GM12874 (cell line): ENCODE measurements around the gene CNTN3.

Experiments
- TF ChIP-seq, protein P1 (sequence below): IDR thresholded peaks from 2 replicates; pipeline ENCODE4 v1.5.1; 2011; ENCODE audit warnings: low read depth, mild to moderate bottlenecking, control low read depth, low read length, moderate library complexity; ENCODE audit not compliant: insufficient read depth

Gene CNTN3

GRCh38 chr3:74614107-74614967 lies at the start of gene CNTN3:
Gene CNTN3 (minus strand): TSS chr3:74614659. CDS start chr3:74521112, 93,547 bp downstream.
- TF ChIP-seq, protein P1, sequence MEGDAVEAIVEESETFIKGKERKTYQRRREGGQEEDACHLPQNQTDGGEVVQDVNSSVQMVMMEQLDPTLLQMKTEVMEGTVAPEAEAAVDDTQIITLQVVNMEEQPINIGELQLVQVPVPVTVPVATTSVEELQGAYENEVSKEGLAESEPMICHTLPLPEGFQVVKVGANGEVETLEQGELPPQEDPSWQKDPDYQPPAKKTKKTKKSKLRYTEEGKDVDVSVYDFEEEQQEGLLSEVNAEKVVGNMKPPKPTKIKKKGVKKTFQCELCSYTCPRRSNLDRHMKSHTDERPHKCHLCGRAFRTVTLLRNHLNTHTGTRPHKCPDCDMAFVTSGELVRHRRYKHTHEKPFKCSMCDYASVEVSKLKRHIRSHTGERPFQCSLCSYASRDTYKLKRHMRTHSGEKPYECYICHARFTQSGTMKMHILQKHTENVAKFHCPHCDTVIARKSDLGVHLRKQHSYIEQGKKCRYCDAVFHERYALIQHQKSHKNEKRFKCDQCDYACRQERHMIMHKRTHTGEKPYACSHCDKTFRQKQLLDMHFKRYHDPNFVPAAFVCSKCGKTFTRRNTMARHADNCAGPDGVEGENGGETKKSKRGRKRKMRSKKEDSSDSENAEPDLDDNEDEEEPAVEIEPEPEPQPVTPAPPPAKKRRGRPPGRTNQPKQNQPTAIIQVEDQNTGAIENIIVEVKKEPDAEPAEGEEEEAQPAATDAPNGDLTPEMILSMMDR = no peak

GRCh38 chr3:74663178-74663577 lies 48.7 kb upstream of the CNTN3 start:
- TF ChIP-seq, protein P1 = no peak

DNA sequence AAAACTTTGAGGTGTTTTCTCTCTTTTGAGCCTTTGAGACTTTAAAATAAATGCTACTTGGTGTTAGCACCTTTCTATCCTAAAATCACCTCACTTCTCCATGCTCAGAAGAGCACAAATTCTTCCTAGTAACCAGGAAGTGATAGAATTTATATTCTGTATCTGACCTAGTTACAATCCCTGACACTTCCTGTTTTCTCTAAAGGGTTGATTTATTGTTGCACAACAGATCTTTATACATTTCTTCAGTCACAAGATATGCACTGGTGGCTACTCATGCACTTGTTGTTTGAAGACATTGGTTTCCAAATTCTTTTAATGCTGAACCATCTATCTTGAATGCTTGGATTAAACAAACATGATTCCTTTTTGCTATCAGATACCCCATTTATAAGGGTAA lies 47.2 kb upstream of the CNTN3 start:
- TF ChIP-seq, protein P1 = no peak

GRCh38 chr3:74651885-74652284 lies 37.4 kb upstream of the CNTN3 start:
- TF ChIP-seq, protein P1 = no peak

DNA sequence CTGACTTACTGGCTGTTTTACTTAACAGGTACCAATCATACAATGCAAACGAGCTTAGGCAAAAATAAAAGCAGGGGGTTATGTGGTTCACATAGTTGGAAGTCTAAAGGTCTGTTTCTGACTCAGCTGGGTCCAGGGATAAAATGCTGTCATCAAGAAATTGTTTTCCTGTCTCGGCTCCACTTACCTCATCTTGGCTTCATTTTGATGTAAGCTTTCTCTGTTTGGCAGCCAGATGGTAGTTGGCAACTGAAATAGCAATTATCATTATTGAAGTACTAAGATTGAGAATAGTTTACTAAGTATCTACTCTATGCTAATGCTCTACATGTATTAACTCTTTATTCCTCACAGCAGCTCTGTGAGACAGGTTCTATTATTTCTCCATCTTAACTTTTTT lies 36.8 kb upstream of the CNTN3 start:
- TF ChIP-seq, protein P1 = no peak

GRCh38 chr3:74648107-74648506 lies 33.6 kb upstream of the CNTN3 start:
- TF ChIP-seq, protein P1 = no peak

DNA sequence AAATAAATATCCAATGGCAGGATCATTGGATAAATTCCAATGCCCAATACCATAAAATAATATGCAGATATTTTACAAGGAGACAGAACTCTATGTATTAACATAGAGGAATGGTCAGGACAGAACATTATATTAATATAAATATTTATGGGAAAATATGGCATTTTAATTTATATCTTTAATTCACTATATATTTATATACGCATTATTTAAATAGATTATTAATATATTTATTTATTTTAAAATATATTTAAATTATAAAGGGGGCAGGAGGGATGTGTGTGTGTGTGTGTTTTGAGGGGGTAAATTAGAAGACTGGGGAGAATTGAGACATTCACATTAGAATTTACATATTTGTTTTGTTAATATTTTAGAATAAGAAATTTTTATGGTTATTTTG lies 31.6 kb upstream of the CNTN3 start:
- TF ChIP-seq, protein P1 = no peak
